SKM-1 treated with dmso at 0.1 percent for 144 hours (cell line): ENCODE data around the gene CTF1.
"Not testable (repeated sequence)": the region's sequence is repeated elsewhere in the genome, so short reads cannot be mapped to it uniquely, and the experiment has no call there.

Experiments used
- DNase-seq: peaks from one replicate; lab custom pipeline; 2025; ENCODE audit not compliant: unreplicated experiment; lab: John Stamatoyannopoulos, UW

CTF1 gene

DNA sequence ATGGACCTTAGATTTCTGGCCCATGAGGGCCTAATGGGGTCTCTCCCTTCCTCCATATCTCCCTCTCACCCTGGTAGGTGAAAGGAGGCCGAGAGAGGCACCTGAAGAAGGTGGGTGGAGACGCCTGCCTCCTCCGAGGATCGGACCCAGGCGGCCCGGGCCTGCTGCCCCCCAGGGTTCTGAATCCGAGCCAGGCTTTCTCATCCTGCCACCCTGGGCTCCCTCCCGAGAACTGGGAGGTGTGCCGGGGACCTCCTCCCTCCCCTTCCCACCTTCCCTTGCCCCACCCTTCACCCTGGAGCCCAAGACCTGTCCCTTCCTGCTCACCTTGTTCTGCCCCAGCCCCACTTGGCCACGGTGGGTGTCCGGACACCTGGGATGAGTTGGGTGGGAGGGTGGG is 32.0 kb downstream of the CTF1 start:
- DNase-seq, result no peak

DNA sequence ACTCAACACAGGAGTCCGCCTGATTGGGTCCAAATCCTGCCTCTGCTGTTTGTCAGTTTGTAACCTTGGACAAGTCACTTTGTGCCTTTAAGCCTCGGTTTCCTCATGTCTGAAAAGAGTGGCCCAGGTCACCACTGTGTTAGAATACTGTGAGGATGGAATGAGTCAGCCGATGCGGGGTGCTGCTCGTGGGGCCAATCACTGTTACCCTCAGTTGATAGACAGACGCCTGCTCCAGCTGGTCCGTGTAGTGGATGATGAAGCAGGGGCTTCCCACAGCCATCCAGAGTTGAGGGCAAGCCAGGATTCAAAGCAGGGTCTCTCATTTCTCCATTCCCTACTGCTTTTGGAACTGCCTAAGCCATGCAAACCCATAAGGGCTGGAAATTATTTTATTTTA is 32.8 kb downstream of the CTF1 start:
- DNase-seq, result no peak

DNA sequence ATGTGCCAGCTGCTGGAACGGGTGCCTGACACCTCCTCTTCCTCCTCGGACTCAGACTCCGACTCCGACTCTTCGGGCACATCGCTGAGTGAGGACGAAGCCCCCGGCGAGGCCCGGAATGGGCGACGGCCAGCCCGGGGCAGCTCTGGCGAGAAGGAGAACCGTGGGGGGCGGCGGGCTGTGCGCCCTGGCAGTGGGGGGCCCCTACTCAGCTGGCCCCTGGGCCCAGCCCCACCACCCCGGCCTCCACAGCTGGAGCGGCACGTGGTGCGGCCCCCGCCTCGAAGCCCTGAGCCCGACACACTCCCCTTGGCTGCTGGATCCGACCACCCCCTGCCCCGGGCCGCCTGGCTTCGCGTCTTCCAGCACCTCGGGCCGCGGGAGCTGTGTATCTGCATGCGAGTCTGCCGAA is 33.8 kb downstream of the CTF1 start:
- no peak for DNase-seq

DNA sequence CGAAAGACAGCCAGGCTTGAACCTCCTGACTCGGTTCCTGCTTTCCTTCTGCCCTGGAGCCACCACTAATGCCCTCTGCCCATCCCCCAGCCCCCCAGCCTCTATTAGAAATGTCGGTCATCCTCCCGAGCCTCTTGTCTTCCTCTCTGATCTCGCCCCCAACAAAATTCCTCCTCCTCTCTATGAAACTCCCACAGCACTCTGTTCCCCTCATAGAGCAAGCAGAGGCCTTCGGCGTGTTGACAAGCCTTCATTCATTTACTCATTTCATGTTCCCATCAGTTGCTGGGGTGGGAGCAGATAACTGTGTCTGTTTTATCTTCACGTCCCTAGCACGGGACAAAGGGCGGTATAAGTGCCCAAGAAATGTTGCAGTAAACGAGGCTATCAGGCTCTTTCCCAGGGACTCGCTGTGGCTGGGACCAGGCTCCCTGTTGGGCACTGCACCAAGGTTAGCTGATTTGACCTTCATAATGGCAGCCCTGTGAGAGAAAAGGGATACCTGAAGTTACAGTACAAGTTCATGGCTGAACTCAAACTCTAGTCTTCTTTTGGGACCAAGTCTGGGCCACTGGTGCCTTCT is 34.7 kb downstream of the CTF1 start:
- no peak for DNase-seq

DNA sequence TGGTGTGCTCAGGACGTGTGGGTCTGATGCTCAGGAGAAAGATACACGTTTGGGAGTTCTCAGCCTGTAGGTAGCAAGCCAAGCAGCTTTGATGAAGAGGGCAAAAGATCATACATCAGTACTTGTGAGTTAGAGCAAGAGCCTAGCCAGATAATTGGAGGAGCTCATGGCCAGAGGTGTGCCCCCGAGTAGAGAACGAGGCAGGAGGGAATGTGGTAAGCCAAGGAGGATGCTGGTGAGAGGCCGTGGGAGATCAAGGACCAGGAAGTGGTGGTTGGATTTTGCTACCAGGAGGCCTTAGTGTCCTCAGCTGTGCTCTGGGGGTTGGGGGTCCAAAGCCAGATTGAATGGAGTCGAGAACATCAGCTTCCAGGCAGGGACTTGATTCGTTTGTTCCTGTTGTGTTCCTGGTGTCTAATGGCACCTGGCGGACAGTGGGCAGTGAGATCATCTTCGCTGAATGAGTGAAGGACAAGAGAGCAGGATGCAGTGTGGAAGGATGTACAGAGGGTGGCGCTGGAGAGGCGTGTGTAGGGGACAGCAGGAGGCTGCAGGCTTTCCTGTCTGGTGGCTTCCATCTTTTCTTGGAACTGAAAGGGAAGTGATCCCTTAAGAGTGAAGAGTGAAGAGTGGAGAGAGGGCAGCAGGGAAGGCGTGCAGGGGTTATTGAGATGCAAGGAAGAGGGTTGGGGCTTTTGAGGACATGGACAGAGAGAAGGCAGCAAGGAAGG is 38.6 kb downstream of the CTF1 start:
- peak; percentile 42 for DNase-seq

- no peak for DNase-seq
These were observed 41.3 kb downstream of the CTF1 start for GRCh38 chr16:30937692-30938091.

GRCh38 chr16:30939571-30939970 is 43.2 kb downstream of the CTF1 start:
- not testable (repeated sequence) for DNase-seq

DNA sequence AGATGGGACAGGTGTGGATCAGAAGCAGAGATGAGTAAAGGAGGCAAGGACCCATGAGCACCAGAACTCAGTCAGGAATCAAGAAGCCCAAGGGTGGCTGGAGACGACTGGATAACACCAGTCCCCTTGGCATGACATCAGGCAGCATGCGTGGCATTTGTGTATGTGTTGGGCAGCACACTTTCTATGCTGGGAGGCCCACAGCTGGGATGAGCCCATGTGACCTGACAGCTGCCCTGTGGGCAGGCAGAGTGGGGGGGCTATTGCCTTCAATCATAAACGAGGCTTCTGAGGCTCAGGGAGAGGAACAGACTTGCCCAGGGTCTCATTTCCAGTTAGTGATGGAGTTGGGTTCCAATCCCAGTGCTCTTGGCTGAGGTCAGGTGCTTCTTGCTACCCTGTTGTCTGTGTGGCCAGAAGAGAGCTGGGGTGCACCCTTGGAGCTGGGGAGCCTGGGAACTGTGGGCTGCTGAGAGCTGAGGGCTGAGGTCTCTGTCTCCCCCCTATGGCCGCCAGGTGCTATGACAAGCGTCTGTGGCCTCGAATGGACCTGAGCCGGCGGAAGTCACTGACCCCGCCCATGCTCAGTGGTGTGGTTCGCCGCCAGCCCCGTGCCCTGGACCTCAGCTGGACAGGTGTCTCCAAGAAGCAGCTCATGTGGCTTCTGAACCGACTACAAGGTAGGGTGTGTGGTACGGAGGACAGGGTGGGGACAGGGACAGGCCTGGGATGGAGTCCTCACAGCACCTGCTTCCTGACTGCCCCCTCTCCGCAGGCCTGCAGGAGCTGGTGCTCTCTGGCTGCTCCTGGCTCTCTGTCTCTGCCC is 45.4 kb downstream of the CTF1 start:
- DNase-seq, result peak; percentile 64

DNA sequence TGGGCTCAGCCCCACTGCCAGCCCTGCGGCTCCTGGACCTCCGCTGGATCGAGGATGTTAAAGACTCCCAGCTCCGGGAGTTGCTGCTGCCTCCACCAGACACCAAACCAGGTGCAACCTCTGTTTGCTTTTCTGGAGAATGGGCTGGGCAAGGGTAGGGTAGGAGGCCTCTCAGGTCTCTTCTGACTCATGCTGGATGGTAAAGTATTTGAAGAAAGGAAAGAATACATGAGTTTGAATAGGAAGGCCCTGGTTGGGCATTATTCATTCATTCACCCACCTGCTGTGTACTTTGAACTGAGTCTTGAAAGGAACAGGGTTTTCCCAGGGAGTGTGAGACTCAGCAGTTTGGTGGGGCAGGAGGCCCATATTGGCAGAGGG is 46.0 kb downstream of the CTF1 start:
- DNase-seq, result no peak

DNA sequence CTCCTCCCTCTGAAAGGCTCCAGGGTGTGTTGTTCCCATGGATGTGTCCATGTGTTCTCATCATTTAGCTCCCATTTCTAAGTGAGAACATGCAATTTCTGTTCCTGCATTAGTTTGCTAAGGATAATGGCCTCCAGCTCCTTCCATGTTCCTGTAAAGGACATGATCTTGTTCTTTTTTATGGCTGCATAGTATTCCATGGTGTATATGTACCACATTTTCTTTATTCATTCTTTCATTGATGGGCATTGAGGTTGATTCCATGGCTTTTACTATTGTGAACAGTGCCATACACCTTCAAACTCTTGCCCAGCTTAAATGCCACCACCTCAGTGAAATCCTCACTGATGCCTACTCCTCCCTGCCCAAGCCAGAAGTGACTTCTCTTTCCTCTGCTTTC is 47.9 kb downstream of the CTF1 start:
- no peak for DNase-seq

DNA sequence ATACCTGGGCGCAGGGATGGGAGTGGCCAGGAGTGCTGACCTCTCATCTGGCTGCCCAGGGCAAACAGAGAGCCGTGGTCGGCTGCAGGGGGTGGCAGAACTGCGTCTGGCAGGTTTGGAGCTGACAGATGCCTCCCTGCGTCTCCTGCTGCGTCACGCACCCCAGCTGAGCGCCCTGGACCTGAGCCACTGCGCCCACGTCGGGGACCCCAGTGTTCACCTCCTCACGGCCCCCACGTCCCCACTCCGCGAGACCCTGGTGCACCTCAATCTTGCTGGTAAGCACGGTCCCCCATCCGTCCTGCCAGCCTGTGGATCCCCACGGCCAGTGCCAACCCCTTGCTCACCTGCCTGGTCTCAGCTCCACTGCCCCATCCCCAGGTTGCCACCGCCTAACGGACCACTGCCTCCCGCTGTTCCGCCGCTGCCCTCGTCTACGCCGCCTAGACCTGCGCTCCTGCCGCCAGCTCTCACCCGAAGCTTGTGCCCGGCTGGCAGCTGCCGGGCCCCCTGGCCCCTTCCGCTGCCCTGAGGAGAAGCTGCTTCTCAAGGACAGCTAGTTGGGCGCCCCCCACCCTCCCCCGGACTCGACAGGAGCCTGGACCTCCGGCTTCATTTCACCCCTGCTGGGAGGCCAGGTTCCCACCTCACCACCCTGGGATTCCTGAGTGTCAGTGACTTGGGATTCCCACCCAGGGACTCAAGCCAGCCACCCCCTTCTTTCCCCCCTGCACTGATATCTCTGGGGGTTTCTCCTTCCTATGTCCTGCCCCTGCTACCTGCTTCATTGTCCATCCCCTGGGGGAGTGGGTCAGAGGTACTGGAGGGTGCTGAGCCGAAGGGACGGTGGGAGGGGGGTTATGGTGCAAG is 50.5 kb downstream of the CTF1 start:
- no peak for DNase-seq

GRCh38 chr16:30947541-30947858 is 51.1 kb downstream of the CTF1 start:
- DNase-seq, result no peak

DNA sequence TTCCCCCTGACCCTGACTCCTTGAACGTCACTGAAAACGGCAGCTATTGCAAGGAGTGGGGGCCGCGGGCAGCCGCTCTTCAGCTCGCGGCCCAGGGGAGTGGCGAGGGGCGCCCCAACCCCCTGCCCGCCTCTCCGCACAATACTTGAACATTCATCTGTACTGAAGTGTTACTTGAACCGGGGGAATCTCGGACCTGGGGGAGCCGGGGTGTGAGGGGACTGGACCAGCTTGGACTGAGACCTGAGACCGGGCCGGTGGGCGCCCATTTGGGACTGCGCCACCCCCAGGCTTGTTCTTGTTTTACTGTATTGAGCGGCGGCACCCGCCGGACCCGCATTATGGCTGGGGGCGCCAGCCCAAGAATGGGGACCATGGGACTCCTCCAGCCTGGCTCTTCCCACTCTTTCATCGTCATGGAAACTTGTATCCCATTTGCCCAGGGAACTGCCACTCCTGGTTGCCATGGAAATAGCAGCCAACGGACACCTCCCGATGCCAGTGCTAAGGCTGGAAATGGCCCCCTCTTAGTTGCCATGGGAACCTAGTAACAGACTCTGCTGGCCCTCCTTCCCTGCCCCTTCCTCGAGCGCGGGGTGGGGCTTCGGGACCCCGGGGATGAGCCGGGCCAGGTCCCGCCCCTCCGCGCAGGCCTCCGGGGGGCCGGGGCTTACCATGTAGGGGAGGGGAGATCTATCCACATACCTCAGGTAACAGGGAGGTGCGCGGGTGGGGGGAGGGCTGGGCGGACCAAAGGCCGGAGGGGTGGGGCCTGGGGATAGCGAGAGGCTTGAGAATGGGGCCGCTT is 51.6 kb downstream of the CTF1 start:
- no peak for DNase-seq

DNA sequence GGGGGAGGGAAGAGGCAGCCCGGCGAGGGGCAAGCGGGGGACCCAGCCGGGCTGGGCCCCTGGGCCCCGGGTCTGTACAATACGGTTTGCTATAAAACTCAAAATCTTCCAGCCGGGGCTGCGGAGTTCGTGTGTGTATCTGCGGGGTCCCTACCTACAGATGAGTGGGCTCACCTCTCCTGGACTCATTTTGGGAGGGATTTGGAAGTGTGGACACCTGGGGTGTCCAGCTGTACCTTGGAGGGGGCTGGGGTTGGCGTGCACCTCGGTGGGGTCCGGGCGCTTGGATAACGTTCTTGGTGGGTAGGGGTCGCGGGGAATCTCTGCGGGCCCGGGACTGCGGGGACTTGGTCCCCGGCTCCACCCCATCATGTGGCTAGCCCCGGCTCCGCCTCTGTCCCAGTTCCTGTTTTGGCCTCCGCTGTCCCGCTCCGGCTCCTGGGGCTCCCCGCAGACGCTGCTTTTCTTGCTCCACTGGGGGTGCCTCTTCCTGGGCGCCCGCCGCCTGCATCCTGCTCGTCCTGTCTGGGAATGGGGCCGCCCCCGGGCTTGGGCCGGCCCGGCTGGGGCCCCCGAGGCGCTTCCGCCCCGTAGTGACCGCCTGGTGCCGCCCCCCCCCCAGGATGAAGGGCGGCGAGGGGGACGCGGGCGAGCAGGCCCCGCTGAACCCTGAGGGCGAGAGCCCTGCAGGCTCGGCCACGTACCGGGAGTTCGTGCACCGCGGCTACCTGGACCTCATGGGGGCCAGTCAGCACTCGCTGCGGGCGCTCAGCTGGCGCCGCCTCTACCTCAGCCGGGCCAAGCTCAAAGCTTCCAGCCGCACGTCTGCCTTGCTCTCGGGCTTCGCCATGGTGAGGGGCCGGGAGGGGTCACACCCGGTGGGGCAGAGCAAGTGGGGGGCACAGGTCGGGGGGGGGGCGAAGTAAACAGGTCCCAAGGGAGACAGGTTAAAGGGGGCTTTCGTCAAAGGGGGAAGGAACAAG is 52.5 kb downstream of the CTF1 start, which contains the start of gene ORAI3:
Gene ORAI3, plus strand, starts transcription at position 402 of the 983 bp plus-strand sequence. Its CDS starts 222 bp downstream, at position 624.
- DNase-seq, result peak; percentile 88

- peak; percentile 84 for DNase-seq
These were observed 53.5 kb downstream of the CTF1 start for GRCh38 chr16:30949650-30950515.

DNA sequence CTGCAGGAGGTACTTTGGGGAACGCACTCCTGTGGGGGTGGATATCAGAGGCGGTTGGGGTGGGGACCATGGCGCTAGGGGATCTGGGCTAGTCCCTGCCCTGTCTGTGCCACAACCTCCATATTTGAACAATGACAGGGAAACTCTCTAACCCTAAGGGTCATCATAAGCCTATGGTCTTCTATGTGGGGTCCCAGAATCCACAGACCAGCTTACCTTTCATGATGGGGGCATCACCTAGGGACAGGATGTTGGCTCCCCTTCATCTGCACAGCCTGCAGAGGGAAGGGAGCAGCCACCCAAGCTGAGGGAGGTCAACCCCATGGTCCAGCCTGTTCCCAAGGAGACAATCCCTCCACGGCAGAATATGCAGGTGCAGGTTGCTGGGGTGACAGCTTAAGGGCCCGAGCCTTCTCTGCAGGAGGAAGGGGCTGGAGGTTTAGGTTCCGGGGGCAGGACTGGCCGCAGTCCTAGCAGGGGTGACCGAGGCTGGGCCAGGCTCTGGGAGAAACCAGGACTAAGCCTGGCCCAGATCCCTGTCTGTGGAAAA is 54.2 kb downstream of the CTF1 start:
- no peak for DNase-seq

DNA sequence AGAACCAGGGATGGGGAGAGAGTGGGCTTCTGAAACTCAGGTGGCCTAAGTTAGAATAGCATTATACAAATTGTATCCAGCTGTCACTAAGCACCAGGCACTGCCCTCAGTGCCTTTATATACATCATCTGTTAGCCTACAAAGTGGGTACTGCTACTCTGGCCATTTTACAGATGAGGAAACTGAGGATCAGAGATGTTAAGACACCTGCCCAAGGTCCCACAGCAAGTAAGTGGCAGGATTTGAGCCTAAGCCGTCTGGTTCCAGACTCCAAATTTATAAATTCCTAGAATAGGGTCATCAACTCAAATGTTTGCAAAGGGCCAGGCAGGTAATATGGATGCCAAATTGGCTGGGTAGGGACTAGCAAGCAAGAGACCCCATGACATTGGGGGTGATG is 54.8 kb downstream of the CTF1 start:
- no peak for DNase-seq

DNA sequence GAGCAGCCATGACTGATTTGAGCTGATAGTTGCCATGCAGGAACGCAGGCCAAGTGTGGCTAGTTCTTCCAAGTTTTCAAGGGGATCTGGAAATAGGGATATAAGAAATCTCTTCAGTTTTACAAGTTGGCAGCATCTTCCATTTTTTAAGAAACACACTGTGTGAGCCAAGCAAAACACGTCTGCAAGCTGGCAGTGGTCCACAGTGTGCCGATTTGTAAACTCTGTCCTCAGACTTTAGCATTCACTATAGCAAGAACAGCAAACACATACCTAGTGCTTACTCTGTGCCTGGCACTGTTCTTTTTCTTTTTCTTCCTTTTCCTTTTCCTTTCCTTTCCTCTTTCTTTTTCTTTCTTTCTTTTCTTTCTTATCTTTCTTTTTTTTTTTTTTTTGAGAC is 55.3 kb downstream of the CTF1 start:
- no peak for DNase-seq
